ENCODE data around the gene NCKAP1.
A peak's percentile ranks its signal among the peaks of the same experiment; 100 is the strongest.
"Not testable (repeated sequence)": the region's sequence is repeated elsewhere in the genome, so short reads cannot be mapped to it uniquely, and the experiment has no call there.

Gene NCKAP1

DNA sequence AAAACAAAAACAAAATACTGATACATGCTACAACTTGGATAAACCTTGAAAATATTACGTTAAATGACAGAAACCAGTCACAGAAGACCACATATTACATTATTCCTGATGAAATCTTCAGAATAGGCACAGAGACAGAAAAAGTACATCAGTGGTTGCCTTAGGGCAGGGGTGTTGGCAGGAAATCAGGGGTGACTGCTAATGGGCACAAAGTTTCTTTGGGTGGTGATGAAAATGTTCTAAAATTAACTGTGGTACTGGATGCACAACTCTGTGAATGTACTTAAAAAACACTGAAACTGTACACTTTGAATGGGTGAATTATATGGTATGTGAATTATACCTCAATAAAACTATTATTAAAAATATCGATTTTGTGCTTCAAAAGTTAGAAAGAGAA, 16.6 kb downstream of the NCKAP1 start:
- Histone ChIP-seq H3K9me3 (ENCODE audit: low read depth, low read length) (0 out of 2 replicates have a peak, but pooled peaks cover 11% of the 10 kb centered on the region), H3K9ac (ENCODE audit: insufficient read length) (no peak overlapping the region), H3K27ac (peak overlapping the region; percentile 33; the same call in 1 of the 2 replicates), H3K4me3 (no peak overlapping the region), H3K36me3 (ENCODE audit: insufficient read depth, low read length) (peaks cover 65% of the 10 kb centered on the region)
- DNase-seq (ENCODE audit: low read depth, low spot score) = no peak
- TF ChIP-seq EZH2 (IDR thresholded peaks at IDR 0.05) = no peak
- no peak for TF ChIP-seq FOXP2 (optimal IDR thresholded peaks at IDR 0.05; ENCODE audit: control extremely low read depth, extremely low read length, insufficient read depth)
- no peak for TF ChIP-seq POLR2AphosphoS5 (IDR thresholded peaks at IDR 0.05; ENCODE audit: borderline replicate concordance, low read depth, low read length)

DNA sequence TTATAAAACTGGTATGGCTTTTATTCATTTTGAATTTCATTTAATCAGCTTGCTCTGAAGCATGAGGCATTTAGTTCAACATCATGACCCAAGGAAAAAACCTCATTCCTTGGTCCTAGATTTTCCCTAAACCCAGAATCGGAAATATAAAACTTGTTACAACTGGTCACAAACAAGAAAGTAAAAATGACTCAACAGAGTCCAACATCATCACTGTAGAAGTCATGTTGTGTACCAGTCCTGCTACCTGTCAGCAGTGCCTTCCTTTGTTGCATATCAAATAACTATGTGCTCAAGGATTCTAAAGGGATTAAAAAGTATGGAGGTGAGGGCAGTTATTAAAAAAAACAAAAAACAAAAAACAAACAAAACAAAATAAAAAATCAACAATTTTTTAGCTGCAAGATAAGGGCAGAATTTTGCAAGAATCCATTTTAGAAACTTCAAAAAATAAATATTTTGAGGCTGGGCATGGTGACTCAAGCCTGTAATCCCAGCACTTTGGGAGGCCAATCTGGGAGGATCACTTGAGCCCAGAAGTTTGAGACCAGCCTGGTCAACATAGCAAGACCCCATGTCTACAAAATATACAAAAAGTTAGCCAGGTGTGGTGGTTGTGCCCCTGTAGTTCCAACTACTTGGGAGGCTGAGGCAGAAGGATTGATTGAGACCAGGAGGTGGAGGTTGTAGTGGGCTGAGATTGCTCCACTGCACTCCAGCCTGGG, 18.4 kb downstream of the NCKAP1 start:
- Histone ChIP-seq H3K4me3 (no peak overlapping the region), H3K36me3 (ENCODE audit: insufficient read depth, low read length) (peaks cover 73% of the 10 kb centered on the region), H3K9me3 (ENCODE audit: low read depth, low read length) (0 out of 2 replicates have a peak, but pooled peaks cover 11% of the 10 kb centered on the region), H3K27ac (no peak overlapping the region), H3K9ac (ENCODE audit: insufficient read length) (no peak overlapping the region)
- no peak for TF ChIP-seq FOXP2 (optimal IDR thresholded peaks at IDR 0.05; ENCODE audit: control extremely low read depth, extremely low read length, insufficient read depth)
- TF ChIP-seq POLR2AphosphoS5 (IDR thresholded peaks at IDR 0.05; ENCODE audit: borderline replicate concordance, low read depth, low read length) = no peak
- no peak for TF ChIP-seq EZH2 (IDR thresholded peaks at IDR 0.05)
- DNase-seq (ENCODE audit: low read depth, low spot score) = no peak

DNA sequence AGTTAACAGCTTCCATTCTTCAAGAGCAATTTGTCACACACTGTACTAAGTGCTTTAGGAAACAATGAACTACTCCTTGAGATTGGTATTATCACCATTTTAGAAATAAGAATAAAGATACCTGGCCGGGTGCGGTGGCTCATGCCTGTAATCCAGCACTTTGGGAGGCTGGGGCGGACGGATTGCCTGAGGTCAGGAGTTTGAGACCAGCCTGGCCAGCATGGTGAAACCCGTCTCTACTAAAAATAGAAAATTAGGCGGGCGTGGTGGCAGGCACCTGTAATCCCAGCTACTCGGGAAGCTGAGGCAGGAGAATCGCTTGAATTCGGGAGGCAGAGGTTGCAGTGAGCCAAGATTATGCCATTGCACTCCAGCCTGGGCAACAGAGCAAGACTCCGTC, 20.4 kb downstream of the NCKAP1 start:
- DNase-seq (ENCODE audit: low read depth, low spot score); H3K4me3 ChIP-seq; H3K9ac ChIP-seq (ENCODE audit: insufficient read length); H3K27ac ChIP-seq: not testable (repeated sequence)
- Histone ChIP-seq H3K36me3 (ENCODE audit: insufficient read depth, low read length) (peaks cover 79% of the 10 kb centered on the region), H3K9me3 (ENCODE audit: low read depth, low read length) (0 out of 2 replicates have a peak, but pooled peaks cover 11% of the 10 kb centered on the region)

DNA sequence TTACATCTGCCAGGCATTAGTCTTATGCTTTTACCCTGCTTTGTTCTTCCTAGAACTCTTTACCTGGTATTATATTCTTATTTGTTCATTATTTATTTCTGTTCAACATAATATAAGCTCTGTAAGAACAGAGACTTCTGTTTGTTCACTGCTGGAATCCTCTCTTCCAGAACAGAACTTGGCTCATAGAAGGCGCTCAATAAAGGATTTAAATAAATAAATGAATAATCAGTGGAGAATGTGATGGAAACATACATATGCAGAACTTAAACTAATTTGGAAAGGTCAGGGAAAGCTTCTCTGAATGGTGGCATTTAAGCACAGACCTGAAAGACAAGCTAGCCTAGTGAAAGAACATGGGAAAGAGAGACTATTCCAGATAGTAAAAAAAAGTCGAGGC, 24.3 kb downstream of the NCKAP1 start:
- TF ChIP-seq POLR2AphosphoS5 (IDR thresholded peaks at IDR 0.05; ENCODE audit: borderline replicate concordance, low read depth, low read length) (no peak), FOXP2 (optimal IDR thresholded peaks at IDR 0.05; ENCODE audit: control extremely low read depth, extremely low read length, insufficient read depth) (no peak), EZH2 (IDR thresholded peaks at IDR 0.05) (no peak)
- no peak overlapping the region for H3K9ac ChIP-seq (ENCODE audit: insufficient read length)
- peaks cover 57% of the 10 kb centered on the region for H3K36me3 ChIP-seq (ENCODE audit: insufficient read depth, low read length)
- no peaks in the 10 kb centered on the region for H3K9me3 ChIP-seq (ENCODE audit: low read depth, low read length)
- H3K4me3 ChIP-seq = no peak overlapping the region
- no peak for DNase-seq (ENCODE audit: low read depth, low spot score)
- no peak overlapping the region; the same call in 1 of the 2 replicates for H3K27ac ChIP-seq

DNA sequence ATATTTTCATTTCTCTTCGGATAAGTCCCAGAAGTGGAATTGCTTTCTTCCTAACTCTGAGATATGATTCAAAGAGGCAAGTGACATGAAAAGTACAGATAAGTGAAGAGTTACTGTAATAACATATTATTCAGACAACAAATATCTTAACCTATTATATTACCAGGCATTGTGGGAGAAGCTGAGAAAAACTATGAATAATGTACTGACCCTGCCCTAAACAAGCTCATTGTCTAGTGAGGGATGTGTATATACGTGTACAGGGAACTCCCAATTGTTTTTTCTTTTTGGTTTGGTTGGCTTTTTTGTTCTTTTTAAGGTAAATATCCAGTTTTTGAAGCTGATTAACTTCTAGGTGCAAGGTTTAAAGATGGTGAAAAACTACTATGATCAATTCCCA, 26.5 kb downstream of the NCKAP1 start:
- H3K27ac ChIP-seq = peak overlapping the region; percentile 97
- TF ChIP-seq FOXP2 (optimal IDR thresholded peaks at IDR 0.05; ENCODE audit: control extremely low read depth, extremely low read length, insufficient read depth) (no peak), EZH2 (IDR thresholded peaks at IDR 0.05) (no peak)
- H3K36me3 ChIP-seq (ENCODE audit: insufficient read depth, low read length) = peaks cover 38% of the 10 kb centered on the region
- H3K9ac ChIP-seq (ENCODE audit: insufficient read length) = no peak overlapping the region
- H3K9me3 ChIP-seq (ENCODE audit: low read depth, low read length) = no peaks in the 10 kb centered on the region
- no peak for DNase-seq (ENCODE audit: low read depth, low spot score)
- no peak overlapping the region for H3K4me3 ChIP-seq

DNA sequence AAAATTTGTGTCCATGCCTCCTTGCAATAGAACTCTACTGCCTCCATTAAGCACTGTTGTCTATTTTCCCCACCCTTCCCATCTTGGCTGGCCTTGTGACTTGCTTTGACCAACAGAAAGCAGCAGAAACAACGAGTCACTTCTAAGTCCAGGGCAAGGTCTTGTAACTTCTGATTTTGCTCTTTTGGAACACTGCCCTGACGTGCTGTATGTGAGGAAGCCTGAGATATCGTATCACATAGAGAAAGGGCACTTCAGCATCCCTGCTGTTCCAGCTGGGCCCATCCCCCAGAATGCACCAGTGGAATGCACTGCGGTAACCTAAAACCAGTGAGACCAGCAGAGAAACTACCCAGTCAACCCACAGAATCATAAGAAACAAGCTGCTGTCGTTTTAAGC, 28.1 kb downstream of the NCKAP1 start:
- no peaks in the 10 kb centered on the region; the same call in 1 of the 2 replicates for H3K9me3 ChIP-seq (ENCODE audit: low read depth, low read length)
- peak overlapping the region; percentile 48 for H3K9ac ChIP-seq (ENCODE audit: insufficient read length)
- peaks cover 30% of the 10 kb centered on the region for H3K36me3 ChIP-seq (ENCODE audit: insufficient read depth, low read length)
- TF ChIP-seq POLR2AphosphoS5 (IDR thresholded peaks at IDR 0.05; ENCODE audit: borderline replicate concordance, low read depth, low read length) (peak; percentile 17; the same call in 1 of the 2 replicates), EZH2 (IDR thresholded peaks at IDR 0.05) (no peak)
- H3K27ac ChIP-seq = peak overlapping the region; percentile 97
- DNase-seq (ENCODE audit: low read depth, low spot score) = no peak
- H3K4me3 ChIP-seq = peak overlapping the region; percentile 64

DNA sequence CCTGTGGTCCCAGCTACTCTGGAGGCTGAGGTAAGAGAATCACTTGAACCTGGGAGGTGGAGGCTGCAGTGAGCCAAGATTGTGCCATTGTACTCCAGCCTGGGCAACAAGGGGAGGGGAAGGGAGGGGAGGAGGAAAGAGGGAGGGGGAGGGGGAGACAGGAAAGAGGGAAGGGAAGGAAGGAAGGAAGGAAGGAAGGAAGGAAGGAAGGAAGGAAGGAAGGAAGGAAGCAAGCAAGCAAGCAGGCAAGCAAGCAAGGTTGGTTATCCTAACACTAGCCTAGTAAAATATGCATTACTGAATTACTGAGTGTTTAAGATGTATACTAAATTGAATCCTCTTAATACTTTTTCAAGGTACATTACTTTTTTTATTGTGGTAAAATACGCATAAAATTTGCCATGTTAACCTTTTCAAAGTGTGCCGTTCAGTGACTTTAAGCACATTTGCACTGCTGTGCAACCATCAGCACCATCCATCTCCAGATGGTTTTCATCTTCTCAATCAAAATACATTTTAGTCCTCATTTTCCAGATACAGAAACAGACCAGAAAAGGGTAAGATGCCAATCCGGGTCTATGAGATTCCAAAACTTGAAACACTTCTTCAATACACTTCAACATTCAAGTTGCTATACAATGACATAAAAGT, 28.9 kb downstream of the NCKAP1 start:
- Histone ChIP-seq H3K9ac (ENCODE audit: insufficient read length) (peak overlapping the region; percentile 48), H3K36me3 (ENCODE audit: insufficient read depth, low read length) (peaks cover 25% of the 10 kb centered on the region), H3K27ac (peak overlapping the region; percentile 97), H3K9me3 (ENCODE audit: low read depth, low read length) (no peaks in the 10 kb centered on the region; the same call in 1 of the 2 replicates), H3K4me3 (peak overlapping the region; percentile 64)
- no peak for TF ChIP-seq EZH2 (IDR thresholded peaks at IDR 0.05)
- peak; percentile 48; the same call in 1 of the 2 replicates for TF ChIP-seq POLR2AphosphoS5 (IDR thresholded peaks at IDR 0.05; ENCODE audit: borderline replicate concordance, low read depth, low read length)
- peak; percentile 84 for DNase-seq (ENCODE audit: low read depth, low spot score)

DNA sequence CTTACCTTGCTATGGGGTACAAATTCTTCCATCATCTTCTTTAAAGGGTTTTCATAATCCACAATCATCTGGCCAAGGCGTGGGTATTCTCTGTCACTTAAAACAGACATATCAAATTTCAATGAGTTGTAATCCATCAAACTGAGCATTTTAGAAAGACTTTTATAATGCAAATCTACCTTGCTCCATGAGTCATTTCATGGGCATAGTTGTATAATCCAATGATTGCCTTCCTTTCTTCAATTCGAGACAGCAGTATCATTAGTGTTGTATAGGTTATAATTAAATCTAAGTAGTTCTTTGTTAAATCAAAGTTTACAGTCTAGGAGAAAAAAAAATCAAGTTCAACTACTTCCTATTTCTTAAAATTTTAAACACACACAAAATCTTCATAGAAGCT, 36.3 kb downstream of the NCKAP1 start:
- Histone ChIP-seq H3K4me3 (no peak overlapping the region), H3K27ac (peak overlapping the region; percentile 88), H3K9ac (ENCODE audit: insufficient read length) (no peak overlapping the region), H3K9me3 (ENCODE audit: low read depth, low read length) (peaks cover 5% of the 10 kb centered on the region; the same call in 1 of the 2 replicates), H3K36me3 (ENCODE audit: insufficient read depth, low read length) (peaks cover 63% of the 10 kb centered on the region)
- TF ChIP-seq POLR2AphosphoS5 (IDR thresholded peaks at IDR 0.05; ENCODE audit: borderline replicate concordance, low read depth, low read length) (no peak), EZH2 (IDR thresholded peaks at IDR 0.05) (no peak), FOXP2 (optimal IDR thresholded peaks at IDR 0.05; ENCODE audit: control extremely low read depth, extremely low read length, insufficient read depth) (no peak)
- DNase-seq (ENCODE audit: low read depth, low spot score) = no peak
